SKM-1 treated with dmso at 0.1 percent for 144 hours (cell line): ENCODE results near the gene CDHR4.
"Not testable (repeated sequence)": the region's sequence is repeated elsewhere in the genome, so short reads cannot be mapped to it uniquely, and the experiment has no call there.

Experiments
- DNase-seq: peaks from one replicate; lab custom pipeline; 2025; ENCODE audit not compliant: unreplicated experiment; lab: John Stamatoyannopoulos, UW

Gene CDHR4

DNA sequence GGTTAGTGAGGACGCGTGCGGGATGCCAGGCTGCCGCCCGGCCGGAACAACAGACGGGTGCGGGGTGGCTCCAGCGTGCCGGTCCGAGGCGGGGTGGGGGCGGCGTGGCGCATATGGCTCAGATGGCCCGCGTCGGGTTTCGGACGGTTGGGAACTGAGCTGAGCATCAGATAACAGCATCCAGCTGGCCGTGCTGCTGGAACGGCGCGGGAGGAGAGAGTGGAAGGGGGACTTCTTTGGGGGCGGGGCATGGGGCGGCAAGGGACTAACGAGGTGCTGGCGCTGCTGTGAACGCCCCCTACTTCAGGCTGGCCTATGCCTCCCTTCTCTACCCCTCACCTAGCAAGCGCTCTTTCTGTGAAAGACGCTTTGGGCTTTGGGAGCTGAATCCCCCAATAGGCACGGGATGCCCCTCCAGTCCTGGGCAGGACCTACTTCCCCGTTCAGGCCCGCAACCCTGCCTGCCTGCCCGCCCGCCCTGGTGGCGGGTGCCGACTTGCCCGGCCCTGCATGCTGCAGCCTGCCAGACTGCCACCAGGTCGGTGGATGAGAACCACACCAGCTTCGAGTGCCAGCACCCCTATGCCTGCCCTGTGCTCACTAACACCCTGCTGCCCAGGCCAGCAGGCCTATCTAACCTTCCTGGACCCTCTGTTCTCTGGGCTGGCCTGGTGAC, 3.9 kb upstream of the CDHR4 start:
- DNase-seq, result no peak

DNA sequence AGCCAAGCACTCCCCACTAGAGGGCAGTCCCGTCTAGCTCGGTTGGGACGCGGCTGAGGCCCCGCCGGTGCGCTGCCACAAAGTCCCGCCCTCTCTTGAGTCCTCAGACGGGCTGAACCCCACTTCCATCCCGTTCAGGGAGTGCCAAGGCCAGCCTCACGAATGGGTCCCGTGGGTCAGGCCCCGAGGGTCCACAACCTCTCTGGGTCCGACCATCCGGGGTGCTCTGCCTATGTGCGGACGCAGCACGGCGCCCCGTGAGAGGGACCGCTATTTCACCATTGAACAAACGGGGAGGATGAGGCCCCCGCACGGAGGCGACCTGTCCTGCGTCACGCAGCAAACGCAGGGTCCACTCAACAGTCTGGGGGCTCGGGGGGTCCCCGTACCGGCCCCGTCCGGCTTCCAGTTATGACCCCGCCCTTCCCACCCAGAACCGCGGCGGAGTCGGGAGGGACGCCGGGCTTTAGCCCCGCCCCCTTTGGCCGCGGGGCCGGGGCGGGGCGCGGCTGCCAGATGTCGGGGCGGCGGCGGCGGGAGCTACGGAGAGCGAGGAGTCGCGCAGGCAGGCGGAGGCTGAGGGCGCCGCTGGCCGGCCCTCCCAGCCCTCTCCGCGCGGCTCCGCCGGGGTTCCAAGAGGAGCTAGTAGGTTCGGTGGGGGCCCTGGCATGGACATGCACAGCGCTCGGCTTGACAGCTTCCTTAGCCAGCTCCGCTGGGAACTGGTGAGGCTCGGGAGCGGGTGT, 3.2 kb upstream of the CDHR4 start, which contains the start of gene INKA1:
Gene INKA1 (plus strand): TSS at position 543 of the 746 bp plus-strand sequence. CDS start 132 bp downstream, at position 675.
- peak; percentile 79 for DNase-seq

DNA sequence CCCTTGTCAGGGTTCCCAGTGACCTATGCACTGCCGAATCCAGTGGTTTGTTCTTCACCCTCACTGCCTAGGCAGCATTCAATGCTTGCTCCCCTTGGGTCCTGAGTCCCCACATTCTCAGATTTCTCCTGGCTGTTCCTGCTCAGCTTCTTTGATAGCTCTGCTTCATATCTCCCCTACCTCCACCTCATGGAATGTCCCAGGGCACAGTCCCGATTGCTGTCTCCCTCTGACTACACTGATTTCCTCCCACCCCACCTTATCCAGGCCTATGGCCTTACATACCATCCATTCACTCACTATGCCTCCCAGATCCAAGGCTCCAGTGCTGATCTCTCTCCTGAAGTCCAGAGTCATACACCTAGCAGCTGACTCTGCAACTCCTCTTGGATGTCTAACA, 1.5 kb upstream of the CDHR4 start:
- DNase-seq, result no peak

DNA sequence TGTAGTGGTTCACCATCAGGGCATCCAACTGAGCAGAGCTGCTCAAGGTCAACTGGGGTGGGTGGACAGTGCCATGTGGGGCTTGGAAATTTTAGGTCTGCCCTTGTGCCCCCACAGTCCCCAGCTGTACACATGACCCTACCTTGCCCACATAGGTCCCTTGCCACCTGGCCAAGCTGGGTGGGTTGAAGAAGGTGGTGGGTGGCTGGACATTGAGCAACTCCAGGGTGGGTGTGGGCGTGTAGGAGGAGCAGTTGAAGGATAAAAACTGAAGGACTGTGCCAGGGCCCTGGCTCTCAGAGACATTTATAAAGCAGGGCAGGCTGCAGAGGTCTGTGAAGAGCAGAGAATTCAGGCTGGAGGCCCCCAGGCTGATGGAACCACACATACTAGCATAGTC, 568 bp downstream of the CDHR4 start:
- DNase-seq, result no peak

DNA sequence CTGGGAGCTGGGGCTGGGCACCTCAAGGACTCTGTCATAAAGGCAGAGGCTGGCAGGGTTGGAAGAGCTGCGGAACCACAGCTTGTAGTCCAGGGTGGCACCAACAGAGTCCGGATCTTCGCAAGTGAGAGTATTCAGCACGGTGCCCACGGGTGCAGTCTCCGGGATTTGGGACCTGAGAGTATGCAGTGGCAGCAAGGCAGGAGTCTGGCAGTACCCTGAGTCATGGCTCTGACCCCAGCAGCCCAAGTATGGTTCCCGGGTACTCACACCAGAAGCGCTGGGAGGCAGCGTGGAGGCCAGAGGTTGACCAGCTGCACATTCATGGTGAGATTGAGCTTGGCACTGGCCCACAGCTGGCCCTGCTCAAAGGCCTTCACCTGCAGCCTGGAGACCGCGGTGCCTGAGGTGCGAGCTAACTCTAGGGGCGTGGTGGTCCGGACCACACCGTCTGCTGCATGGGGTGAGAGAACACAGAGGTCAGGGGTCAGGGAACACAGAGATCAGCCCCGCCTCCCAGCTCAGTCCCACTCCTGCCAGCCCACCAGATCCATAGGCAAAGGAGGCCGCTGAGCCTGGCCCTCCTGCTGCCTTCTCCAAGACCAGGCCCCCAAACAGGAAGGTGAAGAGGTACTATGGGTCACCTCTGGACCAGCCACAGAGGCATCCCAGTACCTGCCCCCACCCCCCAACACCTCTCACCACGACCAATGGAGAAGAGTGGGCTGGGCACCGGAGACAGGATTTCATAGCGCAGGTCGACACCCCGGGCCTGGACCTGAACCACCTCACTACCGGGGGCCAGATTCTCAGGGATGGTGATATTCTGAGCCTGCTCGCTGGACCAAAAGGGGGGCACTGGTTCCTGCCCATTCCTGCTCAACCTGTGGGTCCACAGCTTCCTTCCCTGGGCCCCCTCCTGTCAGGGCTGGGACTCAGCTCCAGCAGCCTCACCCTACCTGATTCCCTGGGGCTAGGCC, 4.5 kb downstream of the CDHR4 start:
- DNase-seq, result no peak

DNA sequence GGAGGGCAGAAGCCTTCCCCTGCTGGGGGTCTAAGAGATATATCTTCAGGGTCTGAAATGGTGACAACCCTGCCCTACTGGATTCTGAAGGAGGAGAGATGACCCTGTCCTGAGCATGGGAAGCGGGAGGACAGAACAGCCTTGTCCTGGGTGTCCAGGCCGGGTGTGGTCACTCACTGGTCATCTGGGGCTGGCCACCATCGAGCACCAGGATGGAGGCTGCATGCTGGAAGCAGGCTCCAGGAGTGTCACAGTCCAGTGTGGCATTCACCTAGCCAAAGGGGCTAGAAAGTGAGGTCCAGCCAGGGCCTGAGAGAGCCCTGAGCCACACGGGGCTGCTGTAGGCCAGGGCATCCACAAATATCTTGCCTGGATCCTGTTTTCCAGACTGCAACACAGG, 5.2 kb downstream of the CDHR4 start:
- DNase-seq, result no peak

DNA sequence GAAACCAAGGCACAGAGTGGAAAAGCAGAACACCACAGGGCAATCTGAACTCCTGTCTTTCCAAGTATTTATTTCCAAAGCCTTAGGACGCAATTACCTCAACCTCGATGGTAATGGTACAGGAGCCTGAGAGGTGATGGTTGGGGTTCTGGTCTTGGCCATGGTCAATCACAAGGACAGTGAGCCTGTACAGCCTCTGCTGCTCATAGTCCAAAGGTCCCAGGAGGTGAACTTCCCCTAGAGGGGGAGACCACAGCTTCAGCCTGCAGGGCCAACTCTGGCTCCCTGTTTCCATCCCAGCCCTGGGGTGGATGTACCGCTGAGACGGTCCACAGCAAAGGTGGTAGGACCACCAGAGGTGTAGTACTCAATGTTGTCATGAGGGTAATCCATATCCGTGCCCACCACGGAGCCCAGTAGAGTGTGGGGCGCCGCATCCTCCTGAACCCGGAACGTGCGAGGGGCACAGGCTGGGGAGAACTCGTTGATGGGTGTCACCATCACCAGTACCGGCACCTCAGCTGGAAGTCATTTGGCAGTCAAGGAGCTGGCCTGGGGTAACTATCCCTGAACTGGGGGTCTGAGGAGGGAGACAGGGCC, 6.1 kb downstream of the CDHR4 start:
- no peak for DNase-seq

DNA sequence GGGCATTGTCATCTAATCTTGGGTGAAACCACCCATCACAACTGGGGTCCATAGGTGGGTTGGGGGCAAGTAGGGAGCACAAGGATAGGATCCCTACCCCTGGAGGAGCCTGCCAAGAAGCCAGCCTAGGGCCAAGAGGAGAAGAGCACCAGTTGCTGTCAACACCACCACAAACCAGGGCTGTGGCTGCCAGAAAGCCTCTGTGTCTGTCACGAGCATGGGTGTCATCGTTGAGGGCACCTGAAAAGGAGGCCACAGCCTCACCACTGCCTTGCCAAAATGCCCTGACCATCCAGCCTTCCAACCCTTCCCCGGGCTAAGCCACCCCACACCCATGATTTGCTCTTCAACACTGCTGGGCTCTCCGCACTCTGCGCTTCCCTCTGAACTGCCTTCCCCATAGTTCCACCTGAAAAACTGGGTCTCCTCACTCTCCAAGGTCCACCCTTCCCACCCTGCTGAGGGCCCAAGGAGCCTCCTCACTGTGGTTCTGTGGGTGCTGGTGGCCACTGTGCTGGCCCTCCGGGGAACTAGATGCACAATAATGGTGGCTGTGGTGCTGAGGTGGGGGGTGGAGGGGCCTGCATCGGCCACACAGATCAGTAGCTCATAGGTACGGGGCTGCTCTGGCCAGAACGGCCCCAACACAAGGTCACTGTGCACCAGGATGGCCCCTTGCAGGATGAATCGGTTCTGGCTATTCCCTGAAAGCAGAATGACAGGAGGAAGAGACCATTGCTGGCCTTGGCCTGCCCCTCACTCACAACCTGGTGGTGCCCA, 7.1 kb downstream of the CDHR4 start:
- no peak for DNase-seq

DNA sequence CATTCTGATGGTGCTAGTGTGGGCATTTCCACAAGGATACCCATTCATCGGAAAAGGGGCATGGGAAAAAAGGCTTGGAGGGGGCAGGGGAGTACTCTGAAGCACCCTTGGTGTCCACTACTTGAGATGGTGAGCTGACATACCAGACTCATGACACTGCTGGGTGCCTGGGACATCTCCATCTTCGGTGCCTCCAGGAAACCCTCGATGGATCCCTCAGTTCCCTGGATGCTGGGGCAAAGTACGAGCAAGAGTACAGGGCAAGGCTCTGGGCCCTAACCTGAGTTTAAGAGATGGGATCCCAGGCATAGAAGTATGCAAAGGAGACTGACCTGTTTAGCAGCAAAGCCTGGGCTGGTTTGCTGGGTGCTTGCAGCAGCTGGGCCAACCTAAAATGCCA, 8.1 kb downstream of the CDHR4 start:
- no peak for DNase-seq

DNA sequence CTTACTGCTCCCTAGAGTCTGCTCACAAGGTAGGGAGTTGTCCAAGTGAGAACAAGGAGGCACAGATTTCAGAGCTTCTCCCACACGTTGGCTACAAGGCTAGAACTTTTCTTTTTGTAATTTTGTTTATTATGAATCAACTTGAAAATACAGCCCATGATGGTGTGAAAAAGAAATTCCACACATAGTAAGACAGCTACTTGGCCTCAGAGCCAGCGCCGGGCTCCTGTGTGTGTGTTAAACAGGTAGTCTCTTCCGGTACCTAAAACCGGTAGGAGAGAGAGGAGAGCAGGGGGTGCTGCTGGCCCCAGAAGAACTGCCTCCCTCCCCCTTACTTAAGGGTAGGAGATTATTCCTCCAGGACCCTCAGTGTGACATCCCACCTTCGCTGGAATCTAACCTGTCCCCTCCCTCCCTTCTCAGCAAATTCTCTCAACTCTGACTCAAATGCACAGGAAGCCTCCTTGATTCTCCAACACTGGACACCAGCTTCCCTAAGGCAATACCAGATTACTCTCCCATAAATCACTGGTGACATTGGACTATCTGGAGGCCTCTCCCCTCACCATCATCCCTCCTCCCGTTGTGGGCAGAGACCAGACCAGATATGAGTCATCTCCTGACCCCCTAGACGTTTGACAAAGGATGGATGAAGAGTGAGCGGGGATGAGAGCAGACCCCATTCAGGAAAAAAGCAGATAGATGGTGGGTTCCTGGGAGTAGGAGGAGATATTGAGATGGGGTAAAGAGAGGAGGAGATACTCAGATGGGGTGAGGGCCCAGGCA, 8.9 kb downstream of the CDHR4 start:
- DNase-seq, result no peak

DNA sequence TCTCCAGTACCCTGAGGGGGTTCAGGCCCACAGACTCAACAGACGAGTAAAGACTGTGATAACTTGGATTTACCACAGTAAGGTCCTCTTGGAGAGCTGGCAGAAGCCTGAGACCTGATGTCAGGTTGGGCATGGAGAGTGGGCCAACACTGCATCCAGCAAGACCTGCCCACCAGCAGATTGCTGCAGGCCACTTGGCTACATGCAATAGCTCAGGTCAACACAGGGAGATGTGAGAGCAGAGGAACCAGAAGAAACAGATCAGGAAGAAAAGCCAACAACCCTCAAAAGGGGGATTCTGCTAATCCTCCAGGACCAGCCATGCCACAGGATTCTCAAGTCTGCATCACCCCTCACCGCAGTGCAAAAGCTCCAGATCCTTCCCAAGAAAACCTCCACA, 11.6 kb downstream of the CDHR4 start:
- no peak for DNase-seq

DNA sequence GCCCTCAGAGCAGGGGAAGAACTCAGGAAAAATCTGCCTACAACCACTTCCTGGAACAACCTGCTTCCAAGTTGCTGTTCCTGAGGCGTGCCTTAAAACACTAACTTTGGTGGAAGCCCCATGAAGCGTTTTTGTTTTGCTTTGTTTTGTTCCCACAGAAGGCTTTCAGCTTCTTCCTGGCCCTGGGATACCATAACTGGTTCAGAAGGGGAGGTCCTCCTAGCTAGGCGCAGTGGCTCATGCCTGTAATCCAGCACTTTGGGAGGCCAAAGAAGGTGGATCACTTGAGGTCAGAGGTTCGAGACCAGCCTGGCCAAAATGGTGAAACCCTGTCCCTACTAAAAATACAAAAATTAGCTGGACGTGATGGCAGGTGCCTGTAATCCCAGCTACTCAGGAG, 12.1 kb downstream of the CDHR4 start:
- no peak for DNase-seq

DNA sequence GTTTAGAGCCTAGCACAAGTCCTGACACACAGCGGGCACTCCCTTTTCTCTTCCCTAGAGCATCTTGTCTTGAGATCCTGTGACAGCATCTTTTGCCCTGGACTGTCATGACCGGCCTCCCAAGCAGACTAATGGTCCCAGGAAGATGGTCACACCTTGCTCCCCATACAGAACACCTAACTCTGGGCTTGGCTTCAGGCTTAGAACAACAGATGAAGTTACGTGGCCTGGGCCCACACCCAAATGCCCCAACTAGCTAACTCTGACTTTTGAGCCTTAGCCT, 12.6 kb downstream of the CDHR4 start:
- DNase-seq, result no peak

DNA sequence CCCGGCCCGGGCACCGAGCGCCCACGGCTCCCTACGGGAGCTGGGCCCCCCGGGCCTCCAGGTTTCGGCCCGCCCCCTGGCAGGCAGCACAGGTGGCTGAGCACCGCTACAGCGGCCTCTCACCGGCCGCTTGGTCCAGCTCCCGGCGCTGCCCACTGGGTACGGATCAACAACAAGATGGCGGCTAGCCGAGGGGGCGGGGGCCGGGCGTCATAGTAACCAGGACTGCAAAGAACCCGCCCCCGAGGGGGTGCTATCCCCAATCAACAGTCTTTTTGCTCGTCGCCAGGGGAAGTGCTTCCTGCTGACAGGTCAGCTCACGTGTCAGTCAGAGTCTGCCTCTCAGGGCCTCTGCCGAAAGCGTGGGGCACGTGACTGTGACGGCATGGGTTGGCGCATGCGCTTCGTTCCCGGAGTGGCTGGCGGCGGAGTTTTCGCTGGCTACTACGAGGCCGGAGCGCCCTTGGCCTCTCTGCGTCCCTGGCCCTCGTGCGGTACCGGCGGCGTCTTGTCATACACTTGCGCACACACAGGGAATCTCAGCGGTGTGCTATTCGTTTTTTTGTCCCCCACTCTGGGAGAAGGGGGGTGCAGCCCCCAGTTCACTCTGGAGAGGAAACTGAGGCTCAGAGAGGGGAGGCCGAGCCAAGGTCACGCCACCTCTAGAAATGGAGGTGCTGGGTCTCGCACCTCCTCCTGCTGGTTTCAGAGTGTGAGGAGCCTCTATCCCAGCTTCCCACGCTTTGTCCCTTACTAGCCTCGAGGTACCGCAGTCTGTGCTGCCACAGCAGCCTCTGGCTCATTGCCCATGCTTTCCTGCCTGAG, 13.1 kb downstream of the CDHR4 start, which contains the start of gene IP6K1:
Gene IP6K1 (minus strand): TSS at position 186 of the 825 bp plus-strand sequence. CDS start 38,502 bp downstream, outside the sequence.
- peak; percentile 99 for DNase-seq

DNA sequence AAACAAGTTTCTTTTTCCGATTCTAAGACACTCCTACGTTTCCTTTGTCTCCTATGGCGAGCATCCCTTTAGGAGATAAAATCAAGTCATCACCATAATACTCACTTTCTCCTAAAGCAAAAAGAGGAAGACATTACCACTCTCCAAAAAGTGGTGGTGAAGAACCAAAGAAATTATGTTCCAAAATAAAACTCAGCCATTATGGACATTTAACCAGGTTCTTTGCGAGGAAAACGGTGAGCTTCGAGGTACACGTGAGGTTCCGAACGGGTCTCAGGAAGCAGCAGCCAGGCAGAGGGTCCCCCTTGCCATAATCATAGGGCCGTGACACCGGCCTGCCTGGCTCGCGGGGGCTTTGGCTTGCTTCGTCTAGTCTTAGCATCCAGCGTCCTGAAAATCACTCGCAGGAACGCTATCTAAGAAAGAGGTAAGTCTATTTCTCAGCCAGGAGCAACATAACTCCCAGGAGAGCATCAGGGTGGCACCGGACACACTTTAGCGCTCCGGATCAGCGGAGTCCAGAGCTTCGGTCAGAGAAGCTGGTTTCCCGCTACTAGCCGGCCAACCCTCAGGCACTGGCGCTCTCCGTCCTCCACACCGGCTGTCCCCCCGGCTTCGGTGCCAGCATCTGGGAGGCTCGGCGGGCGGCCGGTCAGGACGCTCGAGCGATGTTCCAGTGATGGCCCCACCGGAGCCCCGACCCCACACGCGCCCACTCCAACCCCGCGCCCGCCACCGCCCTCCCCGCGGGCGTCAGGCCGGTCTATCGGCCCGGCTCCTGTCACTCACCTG, 13.9 kb downstream of the CDHR4 start:
- DNase-seq, result no peak

DNA sequence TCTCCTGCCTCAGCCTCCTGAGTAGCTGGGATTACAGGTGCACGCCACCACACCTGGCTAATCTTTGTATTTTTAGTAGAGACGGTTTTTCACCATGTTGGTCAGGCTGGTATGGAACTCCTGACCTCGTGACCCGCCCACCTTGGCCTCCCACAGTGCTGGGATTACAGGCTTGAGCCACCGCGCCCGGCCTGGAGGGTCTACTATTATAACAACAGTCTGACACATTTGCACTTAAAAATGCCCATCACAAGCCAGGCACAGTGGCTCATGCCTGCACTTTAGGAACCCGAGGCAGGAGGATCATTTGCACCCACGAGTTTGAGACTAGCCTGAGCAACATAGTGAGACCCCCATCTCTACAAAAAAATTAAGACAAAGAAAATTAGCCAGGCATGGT, 17.4 kb downstream of the CDHR4 start:
- DNase-seq, result not testable (repeated sequence)

DNA sequence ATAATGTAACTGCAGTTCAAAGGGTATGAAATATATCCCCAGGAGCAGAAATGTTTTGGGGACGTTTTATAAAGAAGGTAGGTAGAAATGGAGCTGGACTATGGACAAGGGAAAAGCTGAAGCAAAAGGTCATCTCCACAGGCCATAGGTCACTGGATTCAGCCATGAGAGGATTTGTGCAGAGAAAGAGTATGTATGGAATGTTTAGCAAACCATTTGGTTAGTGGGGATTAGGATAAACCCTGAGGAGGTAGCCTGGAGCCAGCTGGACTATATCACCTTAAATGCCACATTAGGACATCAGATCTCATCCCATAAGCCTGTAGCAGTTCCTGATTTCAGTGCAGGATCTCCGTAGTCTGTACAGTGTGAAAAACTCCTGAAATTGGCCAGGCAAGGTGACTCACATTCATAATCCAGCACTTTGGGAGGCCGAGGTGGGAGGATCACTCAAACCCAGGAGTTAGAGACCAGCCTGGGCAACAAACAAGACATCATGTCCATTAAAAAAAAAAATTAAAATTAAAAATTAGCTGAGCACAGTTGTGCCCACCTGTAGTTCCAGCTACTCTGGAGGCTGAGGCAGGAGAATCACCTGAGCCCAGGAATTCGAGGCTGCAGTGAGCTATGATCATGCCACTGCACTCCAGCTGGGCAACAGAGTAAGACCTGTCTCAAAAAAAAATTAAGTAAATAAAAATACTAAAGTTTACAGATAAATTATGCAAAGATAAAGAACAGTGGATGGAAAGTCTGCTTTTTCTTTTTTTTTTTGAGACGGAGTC, 18.1 kb downstream of the CDHR4 start:
- DNase-seq, result no peak
